HEK293 (cell line): Measurements from ENCODE around the gene PDE4B.

Source experiments
- ZNF830 ChIP-seq: fragments of 450-650 bp; IDR thresholded peaks from 2 replicates; pipeline ENCODE4 v1.5.0; 2018; ENCODE audit warnings: missing biosample characterization, missing genetic modification characterization, low read depth, mild to moderate bottlenecking, moderate library complexity
- TF ChIP-seq, protein P1 (sequence below): fragments of 450-650 bp; formaldehyde crosslinking; IDR thresholded peaks from 2 replicates; pipeline ENCODE4 v1.5.1; 2017; ENCODE audit warnings: missing biosample characterization, mild to moderate bottlenecking, missing genetic modification characterization, moderate library complexity
- TF ChIP-seq, protein P2 (sequence below): fragments of 450-650 bp; IDR thresholded peaks from 2 replicates; pipeline ENCODE4 v1.5.1; 2018; ENCODE audit warnings: missing biosample characterization, missing genetic modification characterization

DNA sequence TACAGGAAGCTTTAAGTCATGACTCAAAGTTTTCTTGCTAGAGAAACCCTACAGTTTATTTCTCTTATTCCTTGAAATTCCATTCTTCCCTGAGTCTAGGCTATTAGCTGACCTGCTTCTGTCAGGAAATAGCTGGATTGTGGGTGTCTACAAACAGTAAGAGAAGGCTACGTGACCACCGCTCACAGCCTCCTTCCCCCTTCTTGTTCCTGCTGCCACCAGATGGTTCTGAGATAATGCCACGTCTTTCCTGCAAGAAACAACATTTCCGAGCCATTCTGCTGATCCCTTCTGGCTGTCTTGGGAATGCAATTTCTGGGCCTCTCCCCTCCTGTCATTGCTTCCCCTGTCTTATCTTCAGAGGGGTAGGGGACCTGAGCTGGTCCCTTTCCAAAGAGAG lies 612.4 kb downstream of the PDE4B start:
- TF ChIP-seq, protein P1, sequence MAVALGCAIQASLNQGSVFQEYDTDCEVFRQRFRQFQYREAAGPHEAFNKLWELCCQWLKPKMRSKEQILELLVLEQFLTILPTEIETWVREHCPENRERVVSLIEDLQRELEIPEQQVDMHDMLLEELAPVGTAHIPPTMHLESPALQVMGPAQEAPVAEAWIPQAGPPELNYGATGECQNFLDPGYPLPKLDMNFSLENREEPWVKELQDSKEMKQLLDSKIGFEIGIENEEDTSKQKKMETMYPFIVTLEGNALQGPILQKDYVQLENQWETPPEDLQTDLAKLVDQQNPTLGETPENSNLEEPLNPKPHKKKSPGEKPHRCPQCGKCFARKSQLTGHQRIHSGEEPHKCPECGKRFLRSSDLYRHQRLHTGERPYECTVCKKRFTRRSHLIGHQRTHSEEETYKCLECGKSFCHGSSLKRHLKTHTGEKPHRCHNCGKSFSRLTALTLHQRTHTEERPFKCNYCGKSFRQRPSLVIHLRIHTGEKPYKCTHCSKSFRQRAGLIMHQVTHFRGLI = no peak
- TF ChIP-seq, protein P2, sequence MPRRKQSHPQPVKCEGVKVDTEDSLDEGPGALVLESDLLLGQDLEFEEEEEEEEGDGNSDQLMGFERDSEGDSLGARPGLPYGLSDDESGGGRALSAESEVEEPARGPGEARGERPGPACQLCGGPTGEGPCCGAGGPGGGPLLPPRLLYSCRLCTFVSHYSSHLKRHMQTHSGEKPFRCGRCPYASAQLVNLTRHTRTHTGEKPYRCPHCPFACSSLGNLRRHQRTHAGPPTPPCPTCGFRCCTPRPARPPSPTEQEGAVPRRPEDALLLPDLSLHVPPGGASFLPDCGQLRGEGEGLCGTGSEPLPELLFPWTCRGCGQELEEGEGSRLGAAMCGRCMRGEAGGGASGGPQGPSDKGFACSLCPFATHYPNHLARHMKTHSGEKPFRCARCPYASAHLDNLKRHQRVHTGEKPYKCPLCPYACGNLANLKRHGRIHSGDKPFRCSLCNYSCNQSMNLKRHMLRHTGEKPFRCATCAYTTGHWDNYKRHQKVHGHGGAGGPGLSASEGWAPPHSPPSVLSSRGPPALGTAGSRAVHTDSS (tag by site-specific recombination) = no peak
- no peak for TF ChIP-seq ZNF830 (tag by site-specific recombination)
